H9 (cell line): Measurements from ENCODE around the gene SLC35F3. TPM values are rescaled to one million over a fixed set of nuclear protein-coding genes. Genes with fewer than 3 reads are reported as not detected.

Experiments used
- DNase-seq: peaks from one replicate; pipeline ENCODE4 v3.0.0-alpha.2; 2017
- H2AFZ ChIP-seq: one replicate; pipeline ENCODE4 v1.6.1; 2013; ENCODE audit warnings: mild to moderate bottlenecking, low read length, control low read depth, moderate library complexity
- H2AK5ac ChIP-seq: 2 replicates; pipeline ENCODE4 v1.6.1; 2013; ENCODE audit warnings: low read length, control low read depth, mixed read lengths; ENCODE audit not compliant: insufficient read length
- H2BK120ac ChIP-seq: one replicate; pipeline ENCODE4 v1.6.1; 2013; ENCODE audit warnings: low read depth, mild to moderate bottlenecking, low read length, control low read depth, inconsistent platforms; ENCODE audit not compliant: poor library complexity, severe bottlenecking
- H2BK12ac ChIP-seq: 2 replicates; pipeline ENCODE4 v1.6.1; 2013; ENCODE audit warnings: low read length, control low read depth, mixed read lengths, low read depth; ENCODE audit not compliant: insufficient read length
- H2BK15ac ChIP-seq: 2 replicates; pipeline ENCODE4 v1.6.1; 2013; ENCODE audit warnings: low read depth, low read length, control low read depth
- H2BK20ac ChIP-seq: one replicate; pipeline ENCODE4 v1.6.1; 2013; ENCODE audit warnings: low read depth, mild to moderate bottlenecking, low read length, control low read depth, inconsistent platforms; ENCODE audit not compliant: poor library complexity, severe bottlenecking
- H2BK5ac ChIP-seq: 2 replicates; pipeline ENCODE4 v1.6.1; 2013; ENCODE audit warnings: low read length, control low read depth, mixed read lengths; ENCODE audit not compliant: insufficient read length
- H3K14ac ChIP-seq: 2 replicates; pipeline ENCODE4 v1.6.1; 2013; ENCODE audit warnings: low read length, control low read depth; ENCODE audit not compliant: insufficient read depth
- H3K18ac ChIP-seq: 2 replicates; pipeline ENCODE4 v1.6.1; 2013; ENCODE audit warnings: low read depth, mild to moderate bottlenecking, mixed read lengths, low read length, control low read depth; ENCODE audit not compliant: insufficient read length
- H3K23ac ChIP-seq: 2 replicates; pipeline ENCODE4 v1.6.1; 2013; ENCODE audit warnings: low read length, control low read depth, mixed read lengths, low read depth; ENCODE audit not compliant: insufficient read length
- H3K23me2 ChIP-seq: 2 replicates; pipeline ENCODE4 v1.6.1; 2013; ENCODE audit warnings: low read depth, mild to moderate bottlenecking, mixed read lengths, low read length, control low read depth; ENCODE audit not compliant: insufficient read length, poor library complexity, severe bottlenecking
- H3K27ac ChIP-seq: 2 replicates; pipeline ENCODE4 v1.5.1; 2013; ENCODE audit warnings: low read length, control low read depth, mixed read lengths, low read depth; ENCODE audit not compliant: insufficient read length
- H3K27me3 ChIP-seq: 2 replicates; pipeline ENCODE4 v1.6.1; 2013; ENCODE audit warnings: low read length, control low read depth, inconsistent platforms; ENCODE audit not compliant: insufficient read depth
- H3K4ac ChIP-seq: 2 replicates; pipeline ENCODE4 v1.6.1; 2013; ENCODE audit warnings: low read depth, mild to moderate bottlenecking, control low read depth, inconsistent platforms, low read length, moderate library complexity
- H3K4me1 ChIP-seq: 2 replicates; pipeline ENCODE4 v1.6.1; 2013; ENCODE audit warnings: low read length, control low read depth, inconsistent platforms; ENCODE audit not compliant: insufficient read depth
- H3K4me2 ChIP-seq: 2 replicates; pipeline ENCODE4 v1.6.1; 2013; ENCODE audit warnings: low read length, control low read depth, mixed read lengths; ENCODE audit not compliant: insufficient read length, insufficient read depth
- H3K56ac ChIP-seq: 2 replicates; pipeline ENCODE4 v1.6.1; 2013; ENCODE audit warnings: low read depth, mild to moderate bottlenecking, mixed read lengths, low read length, control low read depth; ENCODE audit not compliant: insufficient read length
- H3K79me1 ChIP-seq: 2 replicates; pipeline ENCODE4 v1.6.1; 2013; ENCODE audit warnings: low read depth, mild to moderate bottlenecking, moderate library complexity, low read length, control low read depth, inconsistent platforms; ENCODE audit not compliant: insufficient read depth, poor library complexity, severe bottlenecking
- H3K79me2 ChIP-seq: 2 replicates; pipeline ENCODE4 v1.6.1; 2013; ENCODE audit warnings: low read length, control low read depth, inconsistent platforms; ENCODE audit not compliant: insufficient read depth
- H3K9ac ChIP-seq: 2 replicates; pipeline ENCODE4 v1.6.1; 2013; ENCODE audit warnings: low read length, control low read depth, mixed read lengths; ENCODE audit not compliant: insufficient read length; ENCODE audit errors: extremely low read depth
- H3K9me3 ChIP-seq: one replicate; pipeline ENCODE4 v1.6.1; 2013; ENCODE audit warnings: low read depth, low read length, inconsistent platforms; ENCODE audit not compliant: control insufficient read depth
- H3T11ph ChIP-seq: one replicate; pipeline ENCODE4 v1.6.1; 2013; ENCODE audit warnings: mild to moderate bottlenecking, low read length, control low read depth, inconsistent platforms
- H4K20me1 ChIP-seq: one replicate; pipeline ENCODE4 v1.6.1; 2013; ENCODE audit not compliant: control insufficient read depth, insufficient read length, insufficient read depth
- H4K5ac ChIP-seq: 2 replicates; pipeline ENCODE4 v1.6.1; 2013; ENCODE audit warnings: low read depth, mild to moderate bottlenecking, mixed read lengths, low read length, control low read depth; ENCODE audit not compliant: insufficient read length
- H4K8ac ChIP-seq: replicated peaks from 2 replicates; pipeline ENCODE4 v1.6.1; 2013; ENCODE audit warnings: low read length, control low read depth, mixed read lengths, low read depth; ENCODE audit not compliant: insufficient read length
- H4K91ac ChIP-seq: 2 replicates; pipeline ENCODE4 v1.6.1; 2013; ENCODE audit warnings: low read depth, mild to moderate bottlenecking, moderate library complexity, mixed read lengths, low read length, control low read depth; ENCODE audit not compliant: insufficient read length
- H3K27ac Mint-ChIP-seq, 3 experiments: 2 replicates in 2 of 3; 3 replicates in 1 of 3; pipeline ENCODE4 v1.8.0; 2020 to 2021; ENCODE audit warnings: mixed read lengths in 3 of 3, mild to moderate bottlenecking in 1 of 3, moderate library complexity in 1 of 3
- H3K27me3 Mint-ChIP-seq: 2 replicates; pipeline ENCODE4 v1.8.0; 2021; ENCODE audit warnings: low read depth, mild to moderate bottlenecking, moderate library complexity, mixed read lengths
- H3K36me3 Mint-ChIP-seq, 3 experiments: 2 replicates in 2 of 3; 3 replicates in 1 of 3; pipeline ENCODE4 v1.8.0; 2020 to 2021; ENCODE audit warnings: low read depth in 3 of 3, mixed read lengths in 3 of 3; ENCODE audit not compliant: insufficient read depth in 1 of 3
- H3K4me1 Mint-ChIP-seq, 2 experiments: 2 replicates each; pipeline ENCODE4 v1.8.0; 2020; ENCODE audit warnings: mixed read lengths in 2 of 2
- H3K4me3 Mint-ChIP-seq, 2 experiments: 2 replicates in 1 of 2; 3 replicates in 1 of 2; pipeline ENCODE4 v1.8.0; 2020 to 2021; ENCODE audit warnings: mild to moderate bottlenecking in 2 of 2, mixed read lengths in 2 of 2, moderate library complexity in 1 of 2
- H3K9me3 Mint-ChIP-seq, 2 experiments: 2 replicates in 1 of 2; 3 replicates in 1 of 2; pipeline ENCODE4 v1.8.0; 2020; ENCODE audit warnings: mild to moderate bottlenecking in 2 of 2, mixed read lengths in 2 of 2, moderate library complexity in 1 of 2
- WGBS: extraction: QIAGEN DNeasy Blood & Tissue Kit; methylation state at CpG from one replicate; pipeline ENCODE4 v1.1.7; 2013; ENCODE audit warnings: missing lambda C conversion rate, low lambda C conversion rate, mixed read lengths; ENCODE audit not compliant: insufficient read length; ENCODE audit errors: extremely low coverage; 5-methylcytosine and 5-hydroxymethylcytosine counted together
- total RNA-seq: library from RNA; stranded (reverse); gene quantifications from 2 replicates; pipeline ENCODE4 v1.2.1, GENCODE V29; 2021
- TF ChIP-seq, protein P1 (sequence below): fragments of 200-600 bp; sonication (generic); conservative IDR thresholded peaks from 3 replicates; pipeline ENCODE4 v1.8.0; 2021; ENCODE audit warnings: antibody characterized with exemption, mild to moderate bottlenecking

Gene SLC35F3
- total RNA-seq, 1 experiment from 2014 or later: 0.81 TPM

DNA sequence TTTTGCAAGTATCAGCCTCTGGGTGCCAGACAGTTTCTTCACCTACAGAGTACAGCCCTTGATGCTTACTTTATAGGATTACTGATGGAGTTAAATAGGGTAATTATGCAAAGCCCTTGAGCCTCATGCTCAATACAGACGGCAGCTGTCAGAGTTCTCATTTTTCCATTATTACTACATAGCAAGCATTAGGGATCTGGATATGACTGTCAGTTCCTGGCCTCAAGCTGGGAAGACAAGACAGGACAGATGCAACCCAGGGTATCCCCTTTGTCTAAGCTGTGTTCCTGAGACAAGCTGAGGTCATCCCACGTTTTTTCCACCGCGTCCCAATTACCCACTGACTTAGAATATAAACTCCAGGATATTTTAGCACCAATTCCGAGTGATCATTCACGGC is 94.4 kb downstream of the SLC35F3 start:
- Histone ChIP-seq H3K4me1 (peaks cover 4% of the 10 kb centered on the region; the same call in 1 of the 2 replicates), H3K9me3 (no peaks in the 10 kb centered on the region), H2BK5ac (no peak overlapping the region), H4K8ac (no peak overlapping the region), H2BK120ac (no peak overlapping the region), H2AK5ac (no peak overlapping the region), H4K91ac (no peak overlapping the region), H3K9ac (no peak overlapping the region), H3K27me3 (no peaks in the 10 kb centered on the region), H2BK15ac (no peak overlapping the region), H2BK12ac (no peak overlapping the region), H3K56ac (no peak overlapping the region), H2AFZ (no peak overlapping the region), H3K27ac (no peak overlapping the region), H3K23ac (no peak overlapping the region), H3K4me2 (no peak overlapping the region), H3K18ac (no peak overlapping the region), H3K79me2 (no peaks in the 10 kb centered on the region), H4K20me1 (no peaks in the 10 kb centered on the region), H3K14ac (no peak overlapping the region), H2BK20ac (no peak overlapping the region), H3K79me1 (no peaks in the 10 kb centered on the region), H3K23me2 (no peaks in the 10 kb centered on the region), H3K4ac (no peak overlapping the region), H3T11ph (no peak overlapping the region), H4K5ac (no peak overlapping the region)
- WGBS: no CpG with 5 or more reads among the region's 6 CpGs
- no peak overlapping the region for H3K27ac Mint-ChIP-seq
- H3K4me1 Mint-ChIP-seq: peaks cover 16 to 23% of the 10 kb centered on the region in 2 experiments
- DNase-seq: no peak
- no peaks in the 10 kb centered on the region for H3K9me3 Mint-ChIP-seq
- no peak overlapping the region for H3K4me3 Mint-ChIP-seq
- no peaks in the 10 kb centered on the region for H3K27me3 Mint-ChIP-seq
- H3K36me3 Mint-ChIP-seq: no peaks in the 10 kb centered on the region
- TF ChIP-seq, protein P1, sequence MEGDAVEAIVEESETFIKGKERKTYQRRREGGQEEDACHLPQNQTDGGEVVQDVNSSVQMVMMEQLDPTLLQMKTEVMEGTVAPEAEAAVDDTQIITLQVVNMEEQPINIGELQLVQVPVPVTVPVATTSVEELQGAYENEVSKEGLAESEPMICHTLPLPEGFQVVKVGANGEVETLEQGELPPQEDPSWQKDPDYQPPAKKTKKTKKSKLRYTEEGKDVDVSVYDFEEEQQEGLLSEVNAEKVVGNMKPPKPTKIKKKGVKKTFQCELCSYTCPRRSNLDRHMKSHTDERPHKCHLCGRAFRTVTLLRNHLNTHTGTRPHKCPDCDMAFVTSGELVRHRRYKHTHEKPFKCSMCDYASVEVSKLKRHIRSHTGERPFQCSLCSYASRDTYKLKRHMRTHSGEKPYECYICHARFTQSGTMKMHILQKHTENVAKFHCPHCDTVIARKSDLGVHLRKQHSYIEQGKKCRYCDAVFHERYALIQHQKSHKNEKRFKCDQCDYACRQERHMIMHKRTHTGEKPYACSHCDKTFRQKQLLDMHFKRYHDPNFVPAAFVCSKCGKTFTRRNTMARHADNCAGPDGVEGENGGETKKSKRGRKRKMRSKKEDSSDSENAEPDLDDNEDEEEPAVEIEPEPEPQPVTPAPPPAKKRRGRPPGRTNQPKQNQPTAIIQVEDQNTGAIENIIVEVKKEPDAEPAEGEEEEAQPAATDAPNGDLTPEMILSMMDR: no peak
